Stimulated activated naive CD8-positive, alpha-beta T cell treated with anti-CD3 and anti-CD28 coated beads, Interleukin-15, Interleukin-2, amounts not matched to agents 100 U/mL and 50 U/mL, for 24 hours (primary cell): ENCODE data around the gene LY86.

Experiments used
- ATAC-seq: fragments of 150-1000 bp; cut with Tn5 transposase; one replicate; pipeline ENCODE4 v1.10.0; 2021
- DNase-seq: peaks from one replicate; pipeline ENCODE4 v3.0.0; 2021

Gene LY86

GRCh38 chr6:6570929-6571671, 17.4 kb upstream of the LY86 start:
- DNase-seq (no peak), ATAC-seq (no peak)

- DNase-seq (no peak), ATAC-seq (no peak)
These were observed 13.4 kb upstream of the LY86 start for GRCh38 chr6:6575143-6575542.

GRCh38 chr6:6577735-6578134, 10.8 kb upstream of the LY86 start:
- no peak for DNase-seq
- no peak for ATAC-seq

GRCh38 chr6:6579281-6579680, 9.2 kb upstream of the LY86 start:
- ATAC-seq (no peak), DNase-seq (no peak)

- DNase-seq (no peak), ATAC-seq (peak; percentile 47)
These were observed 8.2 kb upstream of the LY86 start for GRCh38 chr6:6580225-6580856.

GRCh38 chr6:6581054-6581453, 7.5 kb upstream of the LY86 start:
- DNase-seq, result no peak
- no peak for ATAC-seq

GRCh38 chr6:6582131-6582530, 6.4 kb upstream of the LY86 start:
- no peak for ATAC-seq
- no peak for DNase-seq

- ATAC-seq (no peak), DNase-seq (no peak)
These were observed 4.7 kb upstream of the LY86 start for GRCh38 chr6:6583836-6584235.

GRCh38 chr6:6584310-6585002, 4.1 kb upstream of the LY86 start:
- DNase-seq (no peak), ATAC-seq (peak; percentile 34)

GRCh38 chr6:6585003-6585311, 3.6 kb upstream of the LY86 start:
- DNase-seq (no peak), ATAC-seq (no peak)

GRCh38 chr6:6586167-6586566, 2.4 kb upstream of the LY86 start:
- ATAC-seq (no peak), DNase-seq (no peak)

GRCh38 chr6:6586671-6587526, 1.6 kb upstream of the LY86 start:
- ATAC-seq (peak; percentile 20), DNase-seq (no peak)

- ATAC-seq, result no peak
These were observed 840 bp upstream of the LY86 start for GRCh38 chr6:6587696-6588063.

GRCh38 chr6:6588924-6589709, 597 bp downstream of the LY86 start:
- DNase-seq (no peak), ATAC-seq (peak; percentile 34)

More at GRCh38 chr6:6587696-6588063, 840 bp upstream of the LY86 start:
- DNase-seq, result no peak

GRCh38 chr6:6590530-6590929, 2.0 kb downstream of the LY86 start:
- DNase-seq (no peak), ATAC-seq (no peak)

- no peak for DNase-seq
- ATAC-seq, result no peak
These were observed 3.4 kb downstream of the LY86 start for GRCh38 chr6:6591778-6592465.

- DNase-seq (no peak), ATAC-seq (no peak)
These were observed 4.4 kb downstream of the LY86 start for GRCh38 chr6:6592826-6593475.

GRCh38 chr6:6593867-6594468, 5.4 kb downstream of the LY86 start:
- ATAC-seq (no peak), DNase-seq (no peak)

- no peak for ATAC-seq
- no peak for DNase-seq
These were observed 6.5 kb downstream of the LY86 start for GRCh38 chr6:6595025-6595424.

GRCh38 chr6:6595952-6596351, 7.4 kb downstream of the LY86 start:
- DNase-seq (no peak), ATAC-seq (no peak)
